GM13977 (cell line): ENCODE data around the gene ICAM5.

Experiments
- DNase-seq: peaks from one replicate; pipeline ENCODE4 v3.0.0; 2012; ENCODE audit warnings: low spot score
- CTCF ChIP-seq: IDR thresholded peaks from 2 replicates; pipeline ENCODE4 v1.5.1; 2012; ENCODE audit warnings: mild to moderate bottlenecking, control low read depth; ENCODE audit not compliant: insufficient read depth; ENCODE audit errors: extremely low read depth, missing control alignments
- in situ Hi-C: fragments of 300-500 bp; cut with MboI; formaldehyde crosslinking; loops from one replicate; pipeline ENCODE4 v1.12.0; 2022; ENCODE audit warnings: low sequenced_read_pairs, low pct_unique_long_range_greater_than_20kb, mixed read lengths, inconsistent platforms; ENCODE audit not compliant: unreplicated experiment

The ICAM5 gene

GRCh38 chr19:10259162-10259905 lies 30.4 kb upstream of the ICAM5 start:
- in situ Hi-C loops, result loop anchor here (25.0 kb wide), 1 partner anchor 322 kb away; the partner anchor contains the start of gene OLFM2
- DNase-seq, result peak; percentile 81
- peak; percentile 68 for TF ChIP-seq CTCF

GRCh38 chr19:10260141-10260584 lies 29.6 kb upstream of the ICAM5 start:
- in situ Hi-C loops, result loop anchor here (25.0 kb wide), 1 partner anchor 323 kb away; the partner anchor contains the start of gene OLFM2
- DNase-seq, result no peak
- TF ChIP-seq CTCF, result no peak

- no peak for TF ChIP-seq CTCF
- no peak for DNase-seq
- in situ Hi-C loops, result loop anchor here (25.0 kb wide), 1 partner anchor 325 kb away; the partner anchor contains the start of gene OLFM2
Measured at GRCh38 chr19:10262771-10263170, 27.0 kb upstream of the ICAM5 start.

GRCh38 chr19:10266706-10267105 lies 23.0 kb upstream of the ICAM5 start:
- in situ Hi-C loops, result loop anchor here (25.0 kb wide), 1 partner anchor 329 kb away; the partner anchor contains the start of gene OLFM2
- no peak for TF ChIP-seq CTCF
- DNase-seq, result no peak

- no peak for DNase-seq
- in situ Hi-C loops, result loop anchor here (25.0 kb wide), 1 partner anchor 331 kb away; the partner anchor contains the start of gene OLFM2
- no peak for TF ChIP-seq CTCF
Measured at GRCh38 chr19:10268071-10268470, 21.7 kb upstream of the ICAM5 start.

GRCh38 chr19:10269333-10270179 lies 20.2 kb upstream of the ICAM5 start:
- in situ Hi-C loops, result loop anchor here (5.0 to 25.0 kb wide), 2 partner anchors 118 to 332 kb away; partner anchors contain the start of gene OLFM2
- TF ChIP-seq CTCF, result peak; percentile 96
- peak; percentile 79 for DNase-seq
